LNCaP clone FGC (cell line): ENCODE results near the gene ZMYND10.
A peak's percentile ranks its signal among the peaks of the same experiment; 100 is the strongest.

Experiments
- DNase-seq: peaks from one replicate; pipeline ENCODE4 v3.0.0-alpha.2; 2011; ENCODE audit warnings: low read depth
- H3K4me3 ChIP-seq: 2 replicates; pipeline ENCODE4 v1.5.1; 2011; ENCODE audit warnings: mild to moderate bottlenecking, low read depth, low read length, control low read depth
- TF ChIP-seq, protein P1 (sequence below): IDR thresholded peaks from 2 replicates; pipeline ENCODE4 v1.5.1; 2012; ENCODE audit warnings: mild to moderate bottlenecking; ENCODE audit not compliant: control insufficient read depth, insufficient read depth; ENCODE audit errors: extremely low read depth

Gene ZMYND10

DNA sequence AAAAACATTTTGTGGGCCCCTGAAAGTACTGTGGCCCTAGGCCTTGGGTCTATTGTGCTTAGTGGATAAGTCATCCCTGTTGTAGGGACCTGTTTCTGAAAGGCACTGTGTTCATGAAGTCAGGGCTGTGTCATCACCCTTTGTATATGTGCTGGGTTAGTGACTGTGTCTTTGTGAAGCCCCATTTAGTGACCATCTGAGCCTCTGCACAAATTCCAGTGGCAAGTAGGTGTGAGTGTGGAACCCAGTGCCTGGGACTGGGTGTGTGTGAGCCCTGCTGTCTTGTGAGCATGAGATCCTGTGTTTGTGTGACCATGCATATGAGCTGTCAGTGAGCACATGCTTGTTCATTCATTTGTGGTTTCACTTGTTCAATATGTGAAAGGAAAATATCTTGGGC lies 40.9 kb downstream of the ZMYND10 start:
- DNase-seq, result no peak
- H3K4me3 ChIP-seq, result no peak overlapping the region
- TF ChIP-seq, protein P1, sequence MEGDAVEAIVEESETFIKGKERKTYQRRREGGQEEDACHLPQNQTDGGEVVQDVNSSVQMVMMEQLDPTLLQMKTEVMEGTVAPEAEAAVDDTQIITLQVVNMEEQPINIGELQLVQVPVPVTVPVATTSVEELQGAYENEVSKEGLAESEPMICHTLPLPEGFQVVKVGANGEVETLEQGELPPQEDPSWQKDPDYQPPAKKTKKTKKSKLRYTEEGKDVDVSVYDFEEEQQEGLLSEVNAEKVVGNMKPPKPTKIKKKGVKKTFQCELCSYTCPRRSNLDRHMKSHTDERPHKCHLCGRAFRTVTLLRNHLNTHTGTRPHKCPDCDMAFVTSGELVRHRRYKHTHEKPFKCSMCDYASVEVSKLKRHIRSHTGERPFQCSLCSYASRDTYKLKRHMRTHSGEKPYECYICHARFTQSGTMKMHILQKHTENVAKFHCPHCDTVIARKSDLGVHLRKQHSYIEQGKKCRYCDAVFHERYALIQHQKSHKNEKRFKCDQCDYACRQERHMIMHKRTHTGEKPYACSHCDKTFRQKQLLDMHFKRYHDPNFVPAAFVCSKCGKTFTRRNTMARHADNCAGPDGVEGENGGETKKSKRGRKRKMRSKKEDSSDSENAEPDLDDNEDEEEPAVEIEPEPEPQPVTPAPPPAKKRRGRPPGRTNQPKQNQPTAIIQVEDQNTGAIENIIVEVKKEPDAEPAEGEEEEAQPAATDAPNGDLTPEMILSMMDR, result no peak

DNA sequence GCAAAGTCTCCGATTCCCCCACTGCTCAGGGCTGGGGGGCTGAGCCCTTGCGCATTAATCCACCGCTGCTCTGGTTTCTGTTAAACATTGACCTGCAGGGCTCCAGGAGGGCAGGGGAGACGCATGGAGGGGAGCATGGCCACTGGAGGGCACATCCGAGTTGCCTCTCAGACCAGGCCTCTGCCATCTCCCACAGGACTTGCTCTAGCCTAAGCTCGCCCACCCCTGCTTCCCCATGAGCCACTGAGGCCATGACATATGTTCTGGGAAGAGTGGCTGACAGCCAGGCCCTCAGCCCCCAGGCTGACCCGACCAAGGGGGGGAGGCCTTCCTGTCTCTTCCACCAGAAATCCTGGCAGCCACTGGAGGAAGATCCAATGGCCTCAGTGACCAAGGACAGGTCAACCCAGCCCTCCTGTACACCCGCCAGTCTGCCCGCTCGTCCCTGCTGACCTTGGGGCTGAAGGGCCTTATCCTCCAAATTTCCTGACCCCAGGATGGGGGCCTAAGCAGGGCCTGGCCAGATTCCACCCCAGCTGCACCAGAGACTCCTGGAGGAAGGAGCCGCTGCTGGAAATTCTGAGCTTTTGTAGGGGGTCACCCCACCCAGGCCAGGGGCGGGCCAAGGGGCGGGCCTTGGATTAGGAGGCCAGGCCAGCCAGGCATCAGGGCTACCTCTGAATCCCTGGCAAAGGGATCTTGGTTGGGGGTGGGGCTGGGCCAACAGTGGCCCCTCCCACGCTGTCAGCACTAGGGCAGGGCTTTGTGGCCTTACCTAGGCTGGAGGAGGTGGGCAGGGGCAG lies 42.3 kb downstream of the ZMYND10 start, which contains the start of gene HYAL1:
Gene HYAL1, minus strand, starts transcription at position 562 of the 803 bp plus-strand sequence. CDS start 618 bp downstream, outside the sequence.
- H3K4me3 ChIP-seq, result no peak within 1 kb of the TSS
- TF ChIP-seq, protein P1, result no peak
- no peak for DNase-seq

DNA sequence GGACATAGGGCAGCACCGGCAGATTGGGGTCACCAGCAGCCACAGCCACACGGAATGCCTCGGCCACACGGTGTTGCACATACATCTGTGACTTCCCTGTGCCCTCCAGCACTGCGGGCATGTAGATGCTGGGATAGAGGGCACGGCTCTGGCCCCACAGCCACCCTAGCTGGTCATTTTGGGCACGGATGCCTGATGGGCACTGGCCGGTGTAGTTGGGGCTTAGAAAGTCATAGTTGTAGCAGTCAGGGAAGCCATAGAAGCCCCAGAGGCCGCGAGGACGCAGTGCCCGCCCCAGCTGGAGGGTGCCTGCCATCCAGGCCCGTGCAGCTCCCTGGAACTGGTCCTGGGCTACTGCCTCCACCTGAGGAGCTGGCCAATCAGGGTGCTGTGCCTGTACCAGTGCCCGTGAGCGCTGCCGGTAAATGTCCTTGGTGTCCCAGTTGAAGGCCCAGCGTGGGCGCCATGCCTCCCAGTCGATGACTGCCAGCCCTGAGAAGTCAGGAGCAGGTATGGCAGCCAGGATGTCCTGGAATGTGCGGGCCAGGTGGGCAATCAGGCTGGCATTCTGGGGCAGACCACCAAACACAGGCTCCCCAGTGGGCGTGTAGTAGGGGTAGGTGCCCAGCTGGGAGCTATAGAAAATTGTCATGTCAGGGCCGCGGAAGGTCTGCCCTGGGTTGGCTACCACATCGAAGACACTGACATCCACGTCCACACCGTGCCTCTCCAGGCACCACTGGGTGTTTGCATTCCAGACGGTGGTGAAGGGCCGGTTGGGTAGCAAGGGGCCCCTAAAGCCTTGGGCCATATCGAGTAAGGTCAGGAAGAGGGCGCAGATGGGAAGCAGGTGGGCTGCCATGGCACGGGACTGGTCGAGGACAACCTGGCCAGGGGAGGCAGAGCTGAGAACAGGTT lies 43.2 kb downstream of the ZMYND10 start:
- no peak for DNase-seq
- TF ChIP-seq, protein P1, result no peak
- H3K4me3 ChIP-seq, result no peak overlapping the region

DNA sequence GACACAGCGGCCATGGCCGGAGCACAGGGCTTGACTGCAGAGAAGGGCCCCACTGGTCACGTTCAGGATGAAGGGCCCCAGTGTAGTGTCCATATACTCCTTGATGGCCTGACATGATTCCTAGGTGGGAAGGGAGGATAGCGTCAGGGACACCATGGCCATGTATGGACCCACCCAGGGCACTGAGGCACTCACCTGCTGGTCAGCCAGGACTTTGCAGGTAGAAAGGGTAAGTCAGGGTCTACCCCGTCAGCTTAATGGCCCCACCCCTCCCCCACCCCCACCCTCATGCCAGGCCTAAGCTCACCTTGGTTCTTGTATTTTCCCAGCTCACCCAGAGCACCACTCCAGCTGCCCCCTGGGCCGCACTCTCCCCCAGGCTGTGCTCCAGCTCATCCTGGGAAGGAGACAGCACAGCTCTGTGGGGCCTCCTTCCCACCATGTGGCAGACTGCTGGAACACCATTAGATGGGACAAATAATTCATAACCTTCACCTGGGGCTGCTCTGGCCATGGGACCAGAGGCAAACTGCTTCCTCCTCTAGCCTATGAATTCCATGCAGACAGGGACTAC lies 44.8 kb downstream of the ZMYND10 start:
- no peak for DNase-seq
- peak overlapping the region; percentile 55; the same call in 1 of the 2 replicates for H3K4me3 ChIP-seq
- TF ChIP-seq, protein P1, result no peak

DNA sequence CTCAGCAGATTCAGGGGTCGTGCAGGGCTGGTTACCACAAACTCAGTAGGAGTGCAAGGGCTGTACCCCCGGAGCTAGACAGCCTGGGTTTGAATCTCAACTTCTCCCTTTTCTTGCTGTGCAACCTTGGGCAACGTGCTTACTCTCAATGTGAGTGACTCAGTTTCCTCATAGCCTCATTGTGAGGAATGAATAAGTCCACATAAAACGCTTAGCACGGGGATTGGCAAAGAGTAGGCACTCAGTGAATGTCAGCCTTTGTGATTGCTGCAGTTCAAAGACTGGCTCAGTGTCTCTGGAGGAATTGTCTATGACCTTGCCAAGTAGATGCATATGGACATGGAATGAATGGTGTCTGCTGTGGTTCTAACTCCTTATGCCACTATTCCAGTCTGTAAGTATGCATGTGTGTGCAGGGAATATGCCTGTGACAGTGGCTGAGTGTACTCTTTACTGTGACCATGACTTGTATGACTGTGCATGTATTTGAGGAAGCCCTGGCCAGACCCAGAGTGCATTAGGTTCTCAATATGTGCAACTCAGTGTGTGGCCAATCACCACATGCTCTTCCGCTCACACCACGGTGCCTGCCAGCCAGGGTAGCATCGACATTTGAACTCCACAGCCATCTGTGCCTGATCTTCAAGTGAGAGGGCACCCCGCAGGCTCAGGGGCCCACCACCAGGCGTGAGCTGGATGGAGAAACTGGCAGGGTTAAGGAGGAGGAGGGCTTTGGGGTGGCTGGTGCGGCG lies 45.4 kb downstream of the ZMYND10 start:
- DNase-seq, result no peak
- TF ChIP-seq, protein P1, result no peak
- peak overlapping the region; percentile 55 for H3K4me3 ChIP-seq

DNA sequence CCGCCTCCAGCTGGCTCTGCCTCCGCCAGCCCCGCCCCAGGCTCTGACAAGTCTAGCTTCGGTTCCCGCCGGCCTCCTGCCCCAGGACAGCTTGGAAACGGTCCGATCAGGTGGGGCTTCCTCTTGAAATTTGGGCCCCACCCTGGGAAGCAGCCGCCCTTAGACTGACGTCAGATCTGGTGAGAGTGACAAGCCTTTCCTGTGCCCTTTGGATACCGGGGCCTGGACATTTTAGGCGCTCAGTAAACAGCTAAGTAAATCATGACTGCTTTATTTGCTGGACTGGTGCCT lies 45.9 kb downstream of the ZMYND10 start:
- peak overlapping the region; percentile 55 for H3K4me3 ChIP-seq
- TF ChIP-seq, protein P1, result no peak
- no peak for DNase-seq
